ENCODE measurements around the gene USF2.
"Not testable (repeated sequence)": the region's sequence is repeated elsewhere in the genome, so short reads cannot be mapped to it uniquely, and the experiment has no call there.

USF2 gene

GRCh38 chr19:35285465-35285864 is 16.7 kb downstream of the USF2 start:
- DNase-seq (ENCODE audit: low read depth, low spot score), result not testable (repeated sequence)

GRCh38 chr19:35286101-35286500 is 17.3 kb downstream of the USF2 start:
- not testable (repeated sequence) for DNase-seq (ENCODE audit: low read depth, low spot score)

DNA sequence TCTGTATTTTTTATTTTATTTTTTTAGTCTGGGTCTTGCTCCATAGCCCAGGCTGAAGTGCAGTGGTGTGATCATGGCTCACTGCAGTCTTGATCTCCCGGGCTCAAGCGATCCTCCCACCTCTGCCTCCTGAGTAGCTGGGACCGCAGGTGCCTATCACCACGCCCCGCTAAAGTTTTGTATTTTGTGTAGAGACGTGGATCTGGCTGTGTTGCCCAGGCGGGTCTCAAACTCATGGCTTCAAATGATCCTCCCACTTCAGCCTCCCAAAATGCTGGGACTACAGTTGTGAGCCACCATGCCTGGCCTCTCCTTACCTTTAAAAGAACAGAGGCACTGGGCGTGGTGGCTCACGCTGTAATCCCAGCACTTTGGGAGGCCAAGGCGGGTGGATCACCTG is 19.0 kb downstream of the USF2 start:
- no peak for DNase-seq (ENCODE audit: low read depth, low spot score)

DNA sequence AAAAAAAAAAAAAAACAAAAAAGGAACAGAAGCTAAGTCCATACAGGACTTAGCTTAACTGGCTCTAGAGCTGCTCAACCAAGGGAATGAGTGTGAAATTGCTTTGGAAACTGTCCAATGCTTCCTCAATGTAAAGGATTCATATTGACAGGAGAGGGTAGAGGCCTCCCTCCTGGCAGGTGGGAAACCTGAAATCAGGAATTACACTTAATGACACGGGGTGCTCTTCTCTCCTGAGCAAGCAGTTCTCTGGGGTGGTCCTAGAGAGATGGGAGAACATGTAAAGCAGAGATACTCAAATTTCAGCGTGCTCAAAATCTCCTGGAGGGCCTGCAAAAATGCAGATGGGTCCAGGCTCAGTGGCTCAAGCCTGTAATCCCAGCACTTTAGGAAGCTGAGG is 19.6 kb downstream of the USF2 start:
- no peak for DNase-seq (ENCODE audit: low read depth, low spot score)

- DNase-seq (ENCODE audit: low read depth, low spot score), result no peak
Observed at GRCh38 chr19:35288906-35289305, 20.1 kb downstream of the USF2 start.

DNA sequence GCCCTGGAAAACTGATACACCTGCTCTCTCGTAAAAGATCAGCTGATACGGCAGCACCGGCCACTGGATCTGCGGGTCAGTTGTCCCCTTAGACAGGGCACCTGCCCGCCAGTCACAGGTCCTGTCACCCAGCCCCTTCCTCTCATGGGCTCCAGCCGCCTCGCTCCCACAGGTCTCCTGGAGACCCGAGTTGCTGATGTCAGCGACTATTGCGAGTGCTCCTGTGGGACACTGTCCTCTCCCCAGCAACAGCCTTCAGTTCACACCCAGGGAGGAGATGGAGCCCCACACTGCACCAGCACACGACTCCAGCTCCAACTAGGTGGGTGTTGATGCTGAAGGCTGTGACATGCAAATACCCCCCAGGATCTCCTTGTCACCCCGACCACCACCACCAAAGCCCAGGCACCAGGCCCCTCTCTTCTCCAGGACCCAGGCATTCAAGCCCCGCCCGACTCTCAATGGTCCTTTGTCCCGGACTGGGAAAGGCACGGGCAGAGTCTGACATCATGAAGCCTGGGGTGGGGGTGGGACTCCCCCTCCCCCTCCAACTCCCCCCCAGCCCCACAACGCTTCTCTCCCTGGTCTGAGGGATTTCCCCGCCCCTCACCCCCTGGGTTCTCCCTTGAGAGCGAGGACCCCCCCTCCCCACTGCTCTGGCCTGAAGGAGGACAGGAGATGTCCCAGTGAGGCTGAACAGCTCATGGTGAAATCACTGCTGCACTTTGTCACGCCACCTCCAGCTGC is 21.8 kb downstream of the USF2 start:
- no peak for DNase-seq (ENCODE audit: low read depth, low spot score)

- no peak for DNase-seq (ENCODE audit: low read depth, low spot score)
Observed at GRCh38 chr19:35291259-35291658, 22.5 kb downstream of the USF2 start.

- no peak for DNase-seq (ENCODE audit: low read depth, low spot score)
Observed at GRCh38 chr19:35291916-35292315, 23.2 kb downstream of the USF2 start, which contains the start of gene MAG. Gene MAG (plus strand): TSS chr19:35292161. CDS start chr19:35295409, 3,248 bp downstream.

- DNase-seq (ENCODE audit: low read depth, low spot score), result no peak
Observed at GRCh38 chr19:35292421-35293362, 23.9 kb downstream of the USF2 start.

DNA sequence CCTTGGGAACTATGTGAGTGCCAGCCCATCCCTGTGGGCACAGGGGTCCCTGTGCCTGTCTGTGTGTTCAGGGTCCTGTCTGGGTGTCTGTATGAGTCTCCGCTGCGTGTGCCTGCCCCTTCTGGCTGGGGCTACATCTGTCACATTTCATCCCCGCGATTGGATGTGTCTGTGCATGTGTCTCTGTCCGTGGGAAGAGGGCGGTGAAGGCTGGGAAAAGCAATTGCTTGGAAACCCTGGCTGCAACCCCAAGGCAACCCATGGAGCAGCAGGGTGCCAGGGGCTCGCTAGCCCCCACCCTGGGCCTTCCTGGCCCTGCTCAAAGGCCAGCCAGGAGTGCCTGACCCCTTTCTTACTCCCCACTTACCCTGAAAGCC is 24.6 kb downstream of the USF2 start:
- DNase-seq (ENCODE audit: low read depth, low spot score), result no peak

GRCh38 chr19:35293808-35294207 is 25.0 kb downstream of the USF2 start:
- DNase-seq (ENCODE audit: low read depth, low spot score), result no peak

DNA sequence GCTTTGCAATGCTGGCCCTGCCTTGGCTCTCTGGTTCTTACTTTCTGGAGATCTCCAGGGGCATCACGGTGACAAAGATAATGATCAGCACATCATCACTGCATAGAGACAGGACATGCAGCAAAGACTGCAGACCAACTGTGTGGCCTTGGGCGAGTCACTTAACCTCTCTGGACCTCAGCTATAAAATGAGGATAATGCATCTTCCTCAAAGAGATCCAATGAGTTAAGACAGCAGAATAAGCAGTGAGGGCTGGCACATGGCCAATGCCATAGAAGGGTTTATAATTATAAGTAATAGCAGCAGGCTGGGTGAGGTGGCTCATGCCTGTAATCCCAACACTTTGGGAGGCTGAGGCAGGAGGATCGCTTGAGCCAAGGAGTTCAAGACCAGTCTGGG is 25.6 kb downstream of the USF2 start:
- no peak for DNase-seq (ENCODE audit: low read depth, low spot score)

DNA sequence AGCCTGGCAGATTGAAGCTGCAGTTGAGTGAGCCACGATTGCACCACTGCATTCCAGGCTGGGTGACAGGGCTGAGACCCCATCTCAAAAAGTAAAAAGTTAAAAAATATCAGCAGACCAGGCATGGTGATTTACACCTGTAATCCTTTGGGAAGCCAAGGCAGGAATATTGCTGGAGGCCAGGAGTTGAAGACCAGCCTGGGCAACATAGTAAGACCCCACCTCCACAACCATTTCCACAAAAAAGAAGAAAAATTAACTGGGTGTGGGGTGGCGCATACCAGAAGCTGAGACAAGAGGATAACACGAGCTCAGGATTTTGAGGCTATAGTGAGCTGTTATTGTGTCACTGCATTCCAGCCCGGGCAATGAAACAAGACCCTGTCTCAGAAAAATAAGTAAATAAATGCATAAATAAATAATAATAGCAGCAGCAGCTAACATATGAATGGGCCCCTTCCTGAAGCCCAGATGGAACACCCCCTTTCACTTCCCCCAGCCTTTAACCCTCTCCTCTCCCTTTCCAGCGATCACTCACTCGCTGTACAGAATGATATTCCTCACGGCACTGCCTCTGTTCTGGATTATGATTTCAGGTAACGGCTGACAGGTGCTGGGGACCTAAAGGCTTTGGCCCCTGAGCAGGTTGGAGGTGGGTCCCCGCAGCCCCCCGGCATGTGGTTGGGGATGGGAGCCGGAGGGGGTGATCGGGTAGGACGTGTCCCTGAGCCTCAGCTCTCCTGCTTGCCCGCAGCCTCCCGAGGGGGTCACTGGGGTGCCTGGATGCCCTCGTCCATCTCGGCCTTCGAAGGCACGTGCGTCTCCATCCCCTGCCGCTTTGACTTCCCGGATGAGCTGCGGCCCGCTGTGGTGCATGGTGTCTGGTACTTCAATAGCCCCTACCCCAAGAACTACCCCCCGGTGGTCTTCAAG is 26.4 kb downstream of the USF2 start:
- no peak for DNase-seq (ENCODE audit: low read depth, low spot score)

- no peak for DNase-seq (ENCODE audit: low read depth, low spot score)
Observed at GRCh38 chr19:35295792-35296462, 27.2 kb downstream of the USF2 start.

DNA sequence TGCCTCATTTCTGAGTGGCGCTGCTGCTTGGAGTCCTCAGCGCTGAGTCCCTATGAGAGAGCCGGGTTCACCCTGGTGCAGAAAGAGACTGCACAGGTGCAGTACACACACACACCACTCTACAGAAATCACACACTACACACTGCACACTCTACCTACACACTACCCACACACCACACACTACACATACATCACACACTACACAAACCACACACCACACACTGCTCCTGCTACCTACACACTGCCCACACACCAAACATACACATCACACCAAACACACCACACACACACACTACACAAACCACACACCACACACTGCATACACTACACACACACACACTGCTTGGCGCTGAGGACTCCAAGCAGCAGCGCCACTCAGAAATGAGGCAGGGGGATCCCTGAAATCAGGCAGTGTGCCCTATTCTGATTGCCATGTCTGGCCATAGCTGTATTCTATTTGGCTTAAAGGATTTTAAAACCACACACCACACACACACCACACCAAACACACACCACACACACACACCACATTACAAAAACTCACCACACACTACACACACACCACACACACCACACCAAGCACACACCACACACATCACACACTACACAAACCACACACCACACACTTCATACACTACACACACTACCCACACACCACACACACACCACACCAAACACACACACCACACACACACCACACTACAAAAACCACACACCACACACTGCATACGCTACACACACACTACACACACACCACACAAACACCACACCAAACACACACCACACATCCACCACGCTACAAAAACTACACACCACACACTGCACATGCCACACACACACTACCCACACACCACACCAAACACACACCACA is 28.1 kb downstream of the USF2 start:
- DNase-seq (ENCODE audit: low read depth, low spot score), result no peak

DNA sequence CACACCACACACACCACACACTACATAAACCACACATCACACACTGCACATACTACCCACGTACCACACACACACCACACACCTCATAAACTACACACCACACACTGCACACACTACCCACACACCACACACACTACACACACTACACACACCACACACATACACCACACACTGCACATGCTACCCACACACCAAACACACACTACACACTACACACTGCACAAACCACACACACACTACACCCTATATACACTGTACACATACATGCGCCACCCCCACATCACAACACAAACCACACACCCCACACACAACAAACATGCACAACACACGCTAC is 28.7 kb downstream of the USF2 start:
- no peak for DNase-seq (ENCODE audit: low read depth, low spot score)

DNA sequence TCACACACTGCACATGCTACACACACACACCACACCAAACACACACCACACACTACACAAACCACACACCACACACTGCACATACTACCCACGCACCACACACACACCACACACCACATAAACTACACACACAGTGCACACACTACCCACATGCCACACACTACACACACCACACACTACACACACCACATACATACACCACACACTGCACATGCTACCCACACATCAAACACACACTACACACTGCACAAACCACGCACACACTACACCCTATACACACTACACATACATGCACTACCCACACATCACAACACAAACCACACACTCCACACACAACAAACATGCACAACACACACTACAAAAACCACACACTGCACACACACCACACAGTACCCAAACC is 29.2 kb downstream of the USF2 start:
- DNase-seq (ENCODE audit: low read depth, low spot score), result no peak

DNA sequence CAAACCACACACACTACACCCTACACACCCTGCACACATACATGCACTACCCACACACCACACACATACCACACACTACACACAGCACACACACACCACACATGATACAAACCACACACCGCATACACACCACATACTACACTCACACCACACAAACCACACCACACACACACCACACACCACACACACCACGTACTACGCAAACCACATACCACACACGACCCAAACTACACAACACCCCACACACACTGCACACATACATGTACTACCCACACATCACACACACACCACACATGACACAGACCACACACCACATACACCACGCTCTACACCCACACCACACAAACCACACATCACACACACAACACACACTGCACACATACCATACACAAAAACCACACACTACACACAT is 29.8 kb downstream of the USF2 start:
- DNase-seq (ENCODE audit: low read depth, low spot score), result no peak

GRCh38 chr19:35299523-35300338 is 31.0 kb downstream of the USF2 start:
- no peak for DNase-seq (ENCODE audit: low read depth, low spot score)

DNA sequence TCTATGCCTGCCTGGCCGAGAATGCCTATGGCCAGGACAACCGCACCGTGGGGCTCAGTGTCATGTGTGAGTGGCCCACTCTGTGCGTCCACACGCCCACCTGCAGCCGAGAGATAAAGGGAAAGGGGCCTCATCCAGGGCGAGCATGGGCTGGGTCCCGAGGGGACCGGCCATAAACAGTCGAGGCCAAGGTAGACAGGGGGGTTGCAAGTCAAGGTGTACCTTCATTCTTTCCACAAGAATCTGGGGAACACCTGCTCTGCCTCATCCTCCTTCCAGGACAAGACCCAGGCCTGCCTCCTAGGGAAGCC is 31.5 kb downstream of the USF2 start:
- DNase-seq (ENCODE audit: low read depth, low spot score), result no peak

Data from iPS DF 19.7 (cell line).